ENCODE measurements around the gene CANX. TPM values are rescaled to one million over a fixed set of nuclear protein-coding genes. Genes with fewer than 3 reads are reported as not detected.
A peak's percentile ranks its signal among the peaks of the same experiment; 100 is the strongest.

CANX gene
- total and polyA plus RNA-seq, 2 of the 13 experiments (the other 11 are each of a cell fraction or from before 2014, with no cell fraction given), result 477 to 680 TPM

- TF ChIP-seq ZNF619 (CRISPR knock-in tag; IDR thresholded peaks at IDR 0.05) (0 out of 2 replicates have a peak, but pooled peaks have one; percentile 27), CHCHD3 (CRISPR knock-in tag; IDR thresholded peaks at IDR 0.05) (no peak), KLF9 (CRISPR knock-in tag; IDR thresholded peaks at IDR 0.05; ENCODE audit: low read depth) (no peak), ZNF616 (CRISPR knock-in tag; IDR thresholded peaks at IDR 0.05; ENCODE audit: low read depth) (peak; percentile 96), ZNF792 (CRISPR knock-in tag; IDR thresholded peaks at IDR 0.05) (no peak; the same call in 1 of the 2 replicates), ZNF704 (CRISPR knock-in tag; IDR thresholded peaks at IDR 0.05; ENCODE audit: borderline replicate concordance) (no peak; the same call in 1 of the 2 replicates), MAFK (conservative IDR thresholded peaks at IDR 0.05 in 1 of 2, IDR thresholded peaks at IDR 0.05 in 1 of 2; ENCODE audit: low read length in 2 of 2) (0 out of 4 replicates have a peak, but pooled peaks have one; percentile 2 to 42), MTF1 (CRISPR knock-in tag; IDR thresholded peaks at IDR 0.05) (no peak), SP4 (CRISPR knock-in tag; IDR thresholded peaks at IDR 0.05) (peak; percentile 99), TFE3 (CRISPR knock-in tag; IDR thresholded peaks at IDR 0.05) (no peak), ZNF232 (CRISPR knock-in tag; IDR thresholded peaks at IDR 0.05; ENCODE audit: borderline replicate concordance) (0 out of 2 replicates have a peak, but pooled peaks have one; percentile 45), HOXA9 (CRISPR knock-in tag; IDR thresholded peaks at IDR 0.05; ENCODE audit: borderline replicate concordance) (0 out of 2 replicates have a peak, but pooled peaks have one; percentile 32), ZEB1 (IDR thresholded peaks at IDR 0.05; ENCODE audit: insufficient replicate concordance, low read depth) (no peak), ATRX (CRISPR knock-in tag; IDR thresholded peaks at IDR 0.05; ENCODE audit: borderline replicate concordance) (no peak)
- TF ChIP-seq, protein P1, sequence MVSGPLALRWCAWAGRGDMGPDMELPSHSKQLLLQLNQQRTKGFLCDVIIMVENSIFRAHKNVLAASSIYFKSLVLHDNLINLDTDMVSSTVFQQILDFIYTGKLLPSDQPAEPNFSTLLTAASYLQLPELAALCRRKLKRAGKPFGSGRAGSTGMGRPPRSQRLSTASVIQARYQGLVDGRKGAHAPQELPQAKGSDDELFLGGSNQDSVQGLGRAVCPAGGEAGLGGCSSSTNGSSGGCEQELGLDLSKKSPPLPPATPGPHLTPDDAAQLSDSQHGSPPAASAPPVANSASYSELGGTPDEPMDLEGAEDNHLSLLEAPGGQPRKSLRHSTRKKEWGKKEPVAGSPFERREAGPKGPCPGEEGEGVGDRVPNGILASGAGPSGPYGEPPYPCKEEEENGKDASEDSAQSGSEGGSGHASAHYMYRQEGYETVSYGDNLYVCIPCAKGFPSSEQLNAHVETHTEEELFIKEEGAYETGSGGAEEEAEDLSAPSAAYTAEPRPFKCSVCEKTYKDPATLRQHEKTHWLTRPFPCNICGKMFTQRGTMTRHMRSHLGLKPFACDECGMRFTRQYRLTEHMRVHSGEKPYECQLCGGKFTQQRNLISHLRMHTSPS (CRISPR knock-in tag; IDR thresholded peaks at IDR 0.05; ENCODE audit: low read depth), result no peak
- TF ChIP-seq, protein P2, sequence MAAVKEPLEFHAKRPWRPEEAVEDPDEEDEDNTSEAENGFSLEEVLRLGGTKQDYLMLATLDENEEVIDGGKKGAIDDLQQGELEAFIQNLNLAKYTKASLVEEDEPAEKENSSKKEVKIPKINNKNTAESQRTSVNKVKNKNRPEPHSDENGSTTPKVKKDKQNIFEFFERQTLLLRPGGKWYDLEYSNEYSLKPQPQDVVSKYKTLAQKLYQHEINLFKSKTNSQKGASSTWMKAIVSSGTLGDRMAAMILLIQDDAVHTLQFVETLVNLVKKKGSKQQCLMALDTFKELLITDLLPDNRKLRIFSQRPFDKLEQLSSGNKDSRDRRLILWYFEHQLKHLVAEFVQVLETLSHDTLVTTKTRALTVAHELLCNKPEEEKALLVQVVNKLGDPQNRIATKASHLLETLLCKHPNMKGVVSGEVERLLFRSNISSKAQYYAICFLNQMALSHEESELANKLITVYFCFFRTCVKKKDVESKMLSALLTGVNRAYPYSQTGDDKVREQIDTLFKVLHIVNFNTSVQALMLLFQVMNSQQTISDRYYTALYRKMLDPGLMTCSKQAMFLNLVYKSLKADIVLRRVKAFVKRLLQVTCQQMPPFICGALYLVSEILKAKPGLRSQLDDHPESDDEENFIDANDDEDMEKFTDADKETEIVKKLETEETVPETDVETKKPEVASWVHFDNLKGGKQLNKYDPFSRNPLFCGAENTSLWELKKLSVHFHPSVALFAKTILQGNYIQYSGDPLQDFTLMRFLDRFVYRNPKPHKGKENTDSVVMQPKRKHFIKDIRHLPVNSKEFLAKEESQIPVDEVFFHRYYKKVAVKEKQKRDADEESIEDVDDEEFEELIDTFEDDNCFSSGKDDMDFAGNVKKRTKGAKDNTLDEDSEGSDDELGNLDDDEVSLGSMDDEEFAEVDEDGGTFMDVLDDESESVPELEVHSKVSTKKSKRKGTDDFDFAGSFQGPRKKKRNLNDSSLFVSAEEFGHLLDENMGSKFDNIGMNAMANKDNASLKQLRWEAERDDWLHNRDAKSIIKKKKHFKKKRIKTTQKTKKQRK (IDR thresholded peaks at IDR 0.05; ENCODE audit: low read length), result peak; percentile 60; the same call in 1 of the 2 replicates
- TF ChIP-seq, protein P3, sequence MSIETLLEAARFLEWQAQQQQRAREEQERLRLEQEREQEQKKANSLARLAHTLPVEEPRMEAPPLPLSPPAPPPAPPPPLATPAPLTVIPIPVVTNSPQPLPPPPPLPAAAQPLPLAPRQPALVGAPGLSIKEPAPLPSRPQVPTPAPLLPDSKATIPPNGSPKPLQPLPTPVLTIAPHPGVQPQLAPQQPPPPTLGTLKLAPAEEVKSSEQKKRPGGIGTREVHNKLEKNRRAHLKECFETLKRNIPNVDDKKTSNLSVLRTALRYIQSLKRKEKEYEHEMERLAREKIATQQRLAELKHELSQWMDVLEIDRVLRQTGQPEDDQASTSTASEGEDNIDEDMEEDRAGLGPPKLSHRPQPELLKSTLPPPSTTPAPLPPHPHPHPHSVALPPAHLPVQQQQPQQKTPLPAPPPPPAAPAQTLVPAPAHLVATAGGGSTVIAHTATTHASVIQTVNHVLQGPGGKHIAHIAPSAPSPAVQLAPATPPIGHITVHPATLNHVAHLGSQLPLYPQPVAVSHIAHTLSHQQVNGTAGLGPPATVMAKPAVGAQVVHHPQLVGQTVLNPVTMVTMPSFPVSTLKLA (IDR thresholded peaks at IDR 0.05), result peak; percentile 37; the same call in 1 of the 2 replicates
- TF ChIP-seq, protein P4, sequence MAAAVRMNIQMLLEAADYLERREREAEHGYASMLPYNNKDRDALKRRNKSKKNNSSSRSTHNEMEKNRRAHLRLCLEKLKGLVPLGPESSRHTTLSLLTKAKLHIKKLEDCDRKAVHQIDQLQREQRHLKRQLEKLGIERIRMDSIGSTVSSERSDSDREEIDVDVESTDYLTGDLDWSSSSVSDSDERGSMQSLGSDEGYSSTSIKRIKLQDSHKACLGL (CRISPR knock-in tag; IDR thresholded peaks at IDR 0.05), result no peak; the same call in 1 of the 2 replicates
Observed at GRCh38 chr5:179697993-179698934, 503 bp upstream of the CANX start (continued).

All from HepG2 (cell line).